Inflammatory macrophage (primary cell): ENCODE results near the gene PARN.
"Not testable (repeated sequence)": the region's sequence is repeated elsewhere in the genome, so short reads cannot be mapped to it uniquely, and the experiment has no call there.

Source experiments
- DNase-seq, 2 donors: peaks; one replicate each; pipeline ENCODE4 v3.0.0-alpha.2; 2020 to 2022

Gene PARN

GRCh38 chr16:14566599-14566998 lies 63.5 kb downstream of the PARN start:
- DNase-seq = no peak

- DNase-seq = no peak
Observed at GRCh38 chr16:14565688-14566025, 64.4 kb downstream of the PARN start.

GRCh38 chr16:14564861-14565687 lies 65.0 kb downstream of the PARN start:
- DNase-seq = no peak

GRCh38 chr16:14564323-14564722 lies 65.7 kb downstream of the PARN start:
- no peak for DNase-seq

GRCh38 chr16:14562691-14563491 lies 67.2 kb downstream of the PARN start:
- DNase-seq = no peak

GRCh38 chr16:14560523-14560922 lies 69.5 kb downstream of the PARN start:
- DNase-seq = no peak

- peak; percentile 49 to 60 for DNase-seq
Observed at GRCh38 chr16:14559809-14560241, 70.2 kb downstream of the PARN start.

- DNase-seq = no peak
Observed at GRCh38 chr16:14553447-14553846, 76.6 kb downstream of the PARN start.

- no peak for DNase-seq
Observed at GRCh38 chr16:14549789-14550153, 80.3 kb downstream of the PARN start.

- no peak for DNase-seq
Observed at GRCh38 chr16:14548933-14549788, 80.9 kb downstream of the PARN start.

- no peak for DNase-seq
Observed at GRCh38 chr16:14545346-14545884, 84.6 kb downstream of the PARN start.

GRCh38 chr16:14544846-14545245 lies 85.2 kb downstream of the PARN start:
- DNase-seq = not testable (repeated sequence)

GRCh38 chr16:14539631-14540030 lies 90.4 kb downstream of the PARN start:
- no peak for DNase-seq

- DNase-seq = no peak
Observed at GRCh38 chr16:14539156-14539555, 90.9 kb downstream of the PARN start.

- DNase-seq = no peak
Observed at GRCh38 chr16:14538604-14539003, 91.5 kb downstream of the PARN start.

- DNase-seq = no peak
Observed at GRCh38 chr16:14531613-14532012, 98.4 kb downstream of the PARN start.

- DNase-seq = no peak
Observed at GRCh38 chr16:14531101-14531500, 99.0 kb downstream of the PARN start.

GRCh38 chr16:14530046-14530445 lies 100.0 kb downstream of the PARN start:
- no peak for DNase-seq

- peak; percentile 64 to 75 for DNase-seq
Observed at GRCh38 chr16:14529010-14529669, 100.9 kb downstream of the PARN start.

- no peak for DNase-seq
Observed at GRCh38 chr16:14528306-14528705, 101.8 kb downstream of the PARN start.

GRCh38 chr16:14527411-14528044 lies 102.5 kb downstream of the PARN start:
- no peak for DNase-seq

- DNase-seq = no peak
Observed at GRCh38 chr16:14525596-14525995, 104.5 kb downstream of the PARN start.
